HG03097 (cell line): ENCODE results near the gene CPNE5.
"Not testable (repeated sequence)": the region's sequence is repeated elsewhere in the genome, so short reads cannot be mapped to it uniquely, and the experiment has no call there.

Source experiments
- ATAC-seq: cut with Tn5 transposase; IDR thresholded peaks from one replicate; pipeline ENCODE4 v1.9.1; 2021; ENCODE audit not compliant: unreplicated experiment, low FRiP score

The CPNE5 gene

GRCh38 chr6:36715469-36715868 lies 123.8 kb downstream of the CPNE5 start:
- no peak for ATAC-seq

- no peak for ATAC-seq
Measured at GRCh38 chr6:36714511-36714910, 124.7 kb downstream of the CPNE5 start.

GRCh38 chr6:36713846-36714245 lies 125.4 kb downstream of the CPNE5 start:
- ATAC-seq: no peak

GRCh38 chr6:36712816-36713215 lies 126.4 kb downstream of the CPNE5 start:
- ATAC-seq: no peak

- ATAC-seq: no peak
Measured at GRCh38 chr6:36706339-36706738, 132.9 kb downstream of the CPNE5 start.

GRCh38 chr6:36704961-36705577 lies 134.2 kb downstream of the CPNE5 start:
- not testable (repeated sequence) for ATAC-seq

GRCh38 chr6:36703982-36704381 lies 135.3 kb downstream of the CPNE5 start:
- no peak for ATAC-seq

- ATAC-seq: no peak
Measured at GRCh38 chr6:36703081-36703606, 136.1 kb downstream of the CPNE5 start.

- no peak for ATAC-seq
Measured at GRCh38 chr6:36702656-36703055, 136.6 kb downstream of the CPNE5 start.

- ATAC-seq: no peak
Measured at GRCh38 chr6:36701401-36701991, 137.7 kb downstream of the CPNE5 start.

- ATAC-seq: no peak
Measured at GRCh38 chr6:36700831-36701230, 138.4 kb downstream of the CPNE5 start.

- no peak for ATAC-seq
Measured at GRCh38 chr6:36700071-36700812, 139.0 kb downstream of the CPNE5 start.

GRCh38 chr6:36699348-36699747 lies 139.9 kb downstream of the CPNE5 start:
- no peak for ATAC-seq

- no peak for ATAC-seq
Measured at GRCh38 chr6:36698871-36699271, 140.4 kb downstream of the CPNE5 start.

- no peak for ATAC-seq
Measured at GRCh38 chr6:36698196-36698595, 141.0 kb downstream of the CPNE5 start.

- no peak for ATAC-seq
Measured at GRCh38 chr6:36697481-36697903, 141.8 kb downstream of the CPNE5 start, which contains the start of gene RAB44. RAB44 (plus strand) TSS chr6:36697826; CDS start chr6:36704236, 6,410 bp downstream.

GRCh38 chr6:36695414-36695813 lies 143.8 kb downstream of the CPNE5 start:
- ATAC-seq: no peak

GRCh38 chr6:36694616-36695015 lies 144.6 kb downstream of the CPNE5 start:
- ATAC-seq: no peak

- no peak for ATAC-seq
Measured at GRCh38 chr6:36692861-36693702, 146.2 kb downstream of the CPNE5 start.

- peak; percentile 50 for ATAC-seq
Measured at GRCh38 chr6:36692220-36692619, 147.0 kb downstream of the CPNE5 start.

GRCh38 chr6:36691612-36692011 lies 147.6 kb downstream of the CPNE5 start:
- ATAC-seq: no peak
